Measurements from ENCODE around the gene FSCN2.

Gene FSCN2

GRCh38 chr17:81540676-81541027, 12.5 kb downstream of the FSCN2 start:
- no peak for DNase-seq

DNA sequence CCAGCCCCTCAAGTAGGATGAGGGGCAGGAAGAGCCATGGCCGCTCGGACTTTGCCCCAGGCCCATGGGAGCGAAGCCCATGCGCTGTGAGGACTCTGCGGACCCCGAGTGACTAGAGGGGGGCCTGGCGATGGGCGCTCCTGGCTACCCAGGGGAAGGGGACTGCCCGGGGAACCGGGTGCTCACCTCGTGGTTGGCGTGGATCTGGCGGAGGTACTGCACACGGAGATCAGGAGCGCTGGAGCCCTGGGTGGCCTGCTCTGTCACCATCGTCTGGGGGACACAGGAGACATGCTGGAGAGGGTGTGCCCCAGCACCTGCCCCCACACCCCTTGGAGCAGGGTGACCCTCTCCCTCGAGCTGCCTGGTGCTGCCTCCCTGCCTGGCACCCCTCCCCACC, 12.9 kb downstream of the FSCN2 start:
- no peak for DNase-seq

- DNase-seq = no peak
Measured at GRCh38 chr17:81542431-81543338, 14.5 kb downstream of the FSCN2 start.

DNA sequence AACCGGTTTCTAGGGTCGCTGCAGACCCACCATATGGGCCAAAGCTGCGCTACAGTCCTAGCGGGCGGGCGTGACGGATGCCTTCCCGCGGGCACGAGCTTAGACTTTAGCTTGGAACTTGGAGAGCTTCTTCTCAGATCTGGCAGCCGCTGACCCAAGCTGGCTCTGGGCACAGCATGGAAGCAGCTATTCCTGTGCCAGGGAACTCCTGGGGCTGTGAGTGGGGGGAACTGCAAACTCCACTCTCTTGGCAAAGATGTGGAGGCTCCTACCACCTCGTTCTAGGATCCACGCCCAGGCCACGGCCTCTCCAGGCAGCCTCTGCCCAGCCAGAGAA, 15.1 kb downstream of the FSCN2 start:
- DNase-seq = no peak

GRCh38 chr17:81543756-81544155, 15.6 kb downstream of the FSCN2 start:
- DNase-seq = no peak

DNA sequence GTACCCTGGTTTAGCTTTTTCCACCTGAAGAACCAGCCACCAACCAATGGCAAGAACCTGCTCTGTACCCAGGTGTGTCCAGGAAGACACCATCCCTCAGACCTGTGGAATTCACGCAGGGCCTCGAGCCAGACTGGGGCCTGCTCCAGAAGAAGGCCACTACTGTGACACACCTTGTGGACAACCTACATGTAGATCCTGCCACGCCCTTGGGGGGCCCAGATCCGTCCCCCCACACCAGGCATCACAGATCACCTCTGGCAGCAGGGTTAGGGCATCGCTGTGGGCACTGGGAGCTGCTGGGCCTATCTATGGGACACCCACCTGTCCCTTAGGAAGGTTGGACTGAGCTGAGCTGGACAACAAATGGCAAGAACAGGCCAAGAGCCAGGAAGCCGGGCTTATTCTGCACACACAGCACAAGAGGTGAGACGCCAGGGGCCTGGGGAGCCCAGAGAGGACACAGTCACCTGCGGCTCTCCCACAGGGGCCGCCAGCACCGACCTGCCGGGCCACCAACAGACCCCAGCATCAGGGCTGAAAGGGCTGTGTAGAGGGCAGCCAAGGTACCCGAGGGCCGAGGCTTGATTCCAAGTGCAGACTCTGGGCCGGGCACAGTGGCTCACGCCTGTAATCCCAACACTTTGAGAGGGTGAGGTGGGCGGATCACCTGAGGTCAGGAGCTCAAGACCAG, 16.3 kb downstream of the FSCN2 start:
- no peak for DNase-seq

DNA sequence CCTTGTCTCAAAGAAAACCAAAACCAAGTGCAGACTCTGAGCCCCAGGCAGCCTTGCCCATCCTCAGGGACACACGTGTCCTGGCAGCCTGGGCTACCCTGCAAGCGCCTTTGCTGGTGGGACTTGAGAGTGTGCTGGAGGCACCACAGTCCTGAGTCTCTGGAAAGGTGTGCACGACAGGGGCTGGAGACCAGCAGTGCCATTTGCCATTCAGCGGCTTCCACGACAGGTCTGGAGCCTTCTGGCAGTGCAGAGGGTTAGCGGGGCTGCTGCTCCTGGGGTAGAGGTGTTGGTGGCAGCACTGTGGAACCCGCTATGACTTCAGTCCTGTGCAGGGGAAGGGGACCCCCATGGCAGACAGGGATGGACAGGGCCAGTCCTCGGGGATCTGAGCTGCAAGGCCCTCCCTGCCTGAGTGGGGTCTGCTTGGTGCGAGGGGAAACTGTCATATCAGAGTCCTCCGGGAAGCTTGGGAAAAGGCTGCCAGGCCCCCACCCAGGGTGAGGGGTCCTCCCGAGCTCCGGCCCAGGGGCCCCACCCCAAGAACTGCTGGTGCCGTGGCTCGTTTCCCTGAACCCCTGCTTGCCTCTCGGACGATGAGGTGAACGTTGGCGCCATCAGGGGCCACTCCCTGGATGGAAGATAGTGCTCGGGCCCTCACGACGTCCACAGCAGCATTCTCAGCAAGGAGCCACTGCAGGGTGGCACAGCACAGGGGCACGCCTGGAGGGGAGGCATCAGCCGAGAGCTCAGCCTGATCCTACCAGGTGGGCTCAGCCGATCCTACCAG, 17.2 kb downstream of the FSCN2 start:
- no peak for DNase-seq

- no peak for DNase-seq
Measured at GRCh38 chr17:81546906-81547613, 18.9 kb downstream of the FSCN2 start.

DNA sequence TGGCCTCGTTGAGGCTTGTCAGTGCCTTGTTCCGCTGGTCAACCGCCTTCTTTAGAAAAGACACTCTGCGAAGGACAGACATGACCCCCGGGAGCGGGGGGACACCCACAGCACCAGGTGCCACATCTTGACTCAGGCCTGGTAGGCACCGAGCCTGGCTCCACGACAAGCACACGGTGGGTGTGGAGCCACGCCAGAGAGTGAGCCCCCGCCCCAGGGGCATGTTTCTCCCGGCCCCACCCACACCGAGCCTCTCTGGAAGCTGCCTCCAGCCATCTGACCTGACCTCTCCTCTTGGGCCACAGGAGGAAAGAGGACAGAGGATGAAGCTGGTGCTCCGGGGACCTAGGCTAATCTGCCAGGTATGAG, 19.4 kb downstream of the FSCN2 start:
- no peak for DNase-seq

- DNase-seq = no peak
Measured at GRCh38 chr17:81549031-81549557, 20.9 kb downstream of the FSCN2 start.

GRCh38 chr17:81549826-81550225, 21.6 kb downstream of the FSCN2 start:
- DNase-seq = no peak

DNA sequence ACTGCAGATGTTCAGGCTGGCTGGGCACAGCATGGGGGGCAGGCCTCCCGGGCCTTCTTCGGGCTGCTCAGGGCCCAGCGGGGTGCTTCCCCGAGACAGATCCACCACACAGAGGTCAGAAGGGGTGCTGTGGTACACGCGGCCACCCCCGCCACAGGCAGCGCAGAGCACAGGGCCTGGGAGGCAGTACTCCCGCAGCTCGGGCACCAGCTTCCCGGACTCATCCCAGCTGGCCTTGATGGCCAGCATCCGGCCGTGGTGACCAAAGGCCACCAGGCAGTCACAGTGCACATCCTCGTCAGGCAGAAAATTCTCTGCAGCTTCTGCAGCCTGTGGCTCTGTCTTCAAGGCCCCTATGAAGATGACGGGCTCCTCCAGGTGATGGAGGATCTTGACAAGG, 22.1 kb downstream of the FSCN2 start:
- no peak for DNase-seq

DNA sequence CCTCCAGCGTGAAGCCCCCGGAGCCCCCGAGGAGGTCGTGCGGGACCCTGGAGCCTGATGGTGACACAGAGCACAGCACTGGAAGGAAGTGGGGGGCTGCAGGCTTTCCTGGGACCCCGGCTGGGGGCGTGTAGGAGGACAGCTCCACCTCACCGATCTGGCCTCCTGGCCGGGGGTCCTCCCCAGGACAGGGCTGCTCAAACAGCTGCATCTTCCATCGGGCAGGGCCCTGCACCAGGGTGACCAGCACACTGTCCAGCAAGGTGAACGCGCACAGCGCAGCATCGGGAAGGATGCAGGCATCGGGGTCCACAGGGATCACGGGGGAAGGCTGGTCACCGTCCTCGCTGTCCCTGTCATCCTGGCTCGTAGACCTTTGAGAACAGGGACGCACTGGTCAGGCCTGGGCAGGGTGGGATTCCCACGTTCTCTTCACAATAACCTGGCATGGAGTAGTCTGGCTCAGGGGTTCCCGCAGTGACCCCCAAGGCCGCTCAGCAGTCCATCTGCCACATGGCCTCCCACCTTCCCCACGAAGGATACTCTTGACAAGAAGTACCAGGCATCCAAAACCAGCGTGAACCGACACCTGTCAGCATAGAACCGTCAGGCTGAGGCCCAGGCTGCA, 22.8 kb downstream of the FSCN2 start:
- no peak for DNase-seq

DNA sequence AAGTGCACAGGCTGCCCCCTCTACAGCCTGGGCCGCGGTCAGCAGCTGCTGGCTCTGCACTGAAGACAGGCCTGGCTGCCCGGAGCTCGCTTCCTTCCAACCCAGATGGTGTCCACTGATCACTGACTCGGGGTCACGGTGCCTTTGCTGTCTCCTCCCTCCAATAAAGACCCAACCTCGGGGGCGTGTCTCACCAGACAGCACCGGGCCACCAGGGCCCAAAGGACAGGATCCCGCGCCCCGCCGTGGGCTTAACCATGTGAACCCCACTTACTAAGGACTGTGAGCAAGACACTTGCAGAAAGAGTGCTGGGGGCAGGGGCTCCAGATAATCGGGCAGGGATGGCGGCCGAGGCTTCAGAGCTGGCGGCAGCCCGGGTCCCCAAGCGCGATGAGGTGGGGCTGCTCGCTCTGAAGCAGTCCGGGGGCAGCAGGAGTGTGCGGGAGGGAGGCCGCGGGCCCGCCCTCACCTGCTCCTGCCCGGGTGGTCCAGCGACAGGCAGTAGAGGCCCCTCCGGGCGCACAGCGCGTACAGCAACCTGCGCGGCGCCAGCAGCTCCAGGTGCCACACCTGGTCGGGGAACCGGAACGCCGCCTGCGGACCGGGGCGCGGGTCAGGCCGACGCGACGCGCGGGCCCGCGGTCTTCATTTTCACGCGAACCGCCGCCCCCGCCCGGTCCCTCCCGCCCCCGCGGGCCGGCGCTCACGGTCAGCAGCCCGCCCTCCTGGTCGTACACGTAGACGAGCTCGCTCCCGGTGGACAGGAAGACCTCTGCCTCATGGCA, 23.5 kb downstream of the FSCN2 start:
- DNase-seq = no peak

DNA sequence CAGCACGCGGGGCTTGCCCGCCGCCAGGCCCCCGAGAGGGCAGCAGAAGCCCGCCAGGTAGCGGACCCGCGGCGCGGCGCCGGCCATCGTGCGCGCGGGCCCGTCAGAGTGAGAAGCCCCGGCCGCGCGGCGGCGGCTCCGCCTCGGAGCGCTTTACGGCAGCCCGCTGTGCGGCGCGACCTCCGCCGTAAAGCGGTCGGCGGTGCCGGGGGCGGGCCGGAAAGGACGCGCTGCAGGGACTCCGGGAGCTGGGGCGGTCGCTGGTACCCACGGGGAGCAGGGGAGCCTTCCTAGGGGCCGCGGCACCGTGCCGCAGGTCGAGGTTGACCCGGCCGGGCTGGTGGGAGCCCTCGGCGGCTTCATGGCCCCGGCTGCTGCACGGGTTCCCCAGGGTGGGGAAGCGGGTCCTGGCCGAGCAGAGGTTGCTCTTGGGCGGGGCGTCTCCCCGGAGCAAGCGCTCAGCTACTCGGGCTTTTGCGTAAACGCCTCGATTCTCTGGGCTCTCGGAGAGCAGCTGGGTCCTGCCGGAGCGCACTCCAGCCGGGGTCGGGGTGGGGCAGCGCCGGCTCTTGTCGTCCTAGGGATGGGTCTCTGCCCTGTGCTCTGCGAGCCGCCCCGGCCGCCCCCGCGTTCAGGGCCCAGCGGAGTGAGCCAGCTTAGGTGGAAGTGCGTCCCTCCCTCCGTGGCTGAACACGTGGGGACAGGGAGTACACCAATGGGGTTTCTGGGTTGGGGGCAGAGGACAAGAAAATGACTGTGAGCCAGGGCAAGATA, 24.3 kb downstream of the FSCN2 start, which contains the start of gene FAAP100:
TSS of gene FAAP100 (minus strand) at position 110 of the 774 bp plus-strand sequence. CDS start at position 87, 23 bp downstream.
- DNase-seq = peak; percentile 81

GRCh38 chr17:81553018-81553615, 24.9 kb downstream of the FSCN2 start:
- peak; percentile 75 for DNase-seq

- no peak for DNase-seq
Measured at GRCh38 chr17:81553616-81554181, 25.5 kb downstream of the FSCN2 start.

GRCh38 chr17:81556175-81556691, 28.1 kb downstream of the FSCN2 start:
- DNase-seq = no peak

DNA sequence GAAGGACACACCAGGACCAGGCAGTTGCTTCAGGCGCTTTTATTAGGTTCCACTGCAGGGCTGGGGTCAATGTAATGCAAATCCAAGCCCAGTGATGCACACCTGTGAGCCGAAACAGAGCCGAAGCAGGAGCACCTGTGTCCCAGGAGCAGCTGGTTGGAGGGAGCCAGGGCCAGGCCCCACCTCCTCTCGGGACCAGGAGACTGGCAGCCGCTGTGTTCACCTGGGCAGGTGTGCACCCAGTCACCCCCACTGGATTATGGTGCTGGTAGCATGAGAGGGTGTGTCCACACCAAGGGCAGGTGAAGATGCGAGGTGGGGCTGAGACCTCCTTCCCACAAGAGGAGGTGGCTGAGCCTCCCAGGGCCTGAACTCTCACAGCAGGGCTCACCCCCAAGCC, 28.7 kb downstream of the FSCN2 start:
- no peak for DNase-seq
